Suprapubic skin (tissue), 4 donors: ENCODE measurements around the gene UBE2E2. TPM values are rescaled to one million over a fixed set of nuclear protein-coding genes. Genes with fewer than 3 reads are reported as not detected.

Experiments
- DNase-seq, 2 donors: peaks; one replicate each; pipeline ENCODE4 v3.0.0-alpha.2; 2019; ENCODE audit warnings: low spot score in 2 of 2
- H3K27ac ChIP-seq: fragments of 200-600 bp; sonication (generic); one replicate; pipeline ENCODE4 v1.5.1; 2019
- H3K27me3 ChIP-seq: fragments of 200-600 bp; sonication (generic); one replicate; pipeline ENCODE4 v1.5.1; 2019
- H3K36me3 ChIP-seq: fragments of 200-600 bp; sonication (generic); one replicate; pipeline ENCODE4 v1.5.1; 2019
- H3K4me1 ChIP-seq: fragments of 200-600 bp; sonication (generic); one replicate; pipeline ENCODE4 v1.5.1; 2019
- H3K4me3 ChIP-seq: fragments of 200-600 bp; sonication (generic); one replicate; pipeline ENCODE4 v1.5.1; 2019; ENCODE audit warnings: mild to moderate bottlenecking
- H3K9me3 ChIP-seq: fragments of 200-600 bp; sonication (generic); one replicate; pipeline ENCODE4 v1.5.1; 2019
- CTCF ChIP-seq, 2 donors: fragments of 200-600 bp in 1 of 2; fragments of 450-650 bp in 1 of 2; sonication (generic) in 1 of 2; IDR thresholded peaks; one replicate each; pipeline ENCODE4 v1.5.1; 2016 to 2019; ENCODE audit warnings: antibody characterized with exemption in 2 of 2, mild to moderate bottlenecking in 1 of 2, moderate library complexity in 1 of 2
- EP300 ChIP-seq: sonication (generic); formaldehyde crosslinking; IDR thresholded peaks from one replicate; pipeline ENCODE4 v1.6.1; 2017; ENCODE audit warnings: antibody characterized with exemption
- POLR2A ChIP-seq, 2 donors: fragments of 450-650 bp; IDR thresholded peaks; one replicate each; pipeline ENCODE4 v1.6.1; 2017; ENCODE audit warnings: antibody characterized with exemption in 2 of 2, mild to moderate bottlenecking in 2 of 2, moderate library complexity in 2 of 2
- POLR2AphosphoS5 ChIP-seq, 3 donors: sonication (generic); formaldehyde crosslinking; IDR thresholded peaks; one replicate each; pipeline ENCODE4 v1.6.1; 2017; ENCODE audit warnings: antibody characterized with exemption in 3 of 3
- WGBS: methylation state at CpG from one replicate; pipeline ENCODE4 v1.1.5; 2018; 5-methylcytosine and 5-hydroxymethylcytosine counted together
- total RNA-seq, 4 donors: library from RNA; depleted of rRNA; stranded (reverse); fragments of >200 nt; gene quantifications; one replicate each; pipeline ENCODE4 v1.1.0, GENCODE V29; 2016

UBE2E2 gene
- total RNA-seq, 4 donors from 2014 or later: 30.2 to 65.4 (median 34.8) TPM

GRCh38 chr3:23442598-23443383 lies 239.7 kb downstream of the UBE2E2 start:
- TF ChIP-seq EP300: no peak
- no peak for TF ChIP-seq CTCF (IDR thresholded peaks at IDR 0.05)
- TF ChIP-seq POLR2AphosphoS5 (IDR thresholded peaks at IDR 0.05): no peak
- TF ChIP-seq POLR2A (IDR thresholded peaks at IDR 0.05): no peak
- DNase-seq: no peak
- Histone ChIP-seq H3K9me3 (no peaks in the 10 kb centered on the region), H3K4me1 (no peaks in the 10 kb centered on the region), H3K27me3 (no peaks in the 10 kb centered on the region), H3K36me3 (no peaks in the 10 kb centered on the region), H3K27ac (no peak overlapping the region), H3K4me3 (no peak overlapping the region)
- WGBS: 62% methylated on average over 4 of the region's 4 CpGs

DNA sequence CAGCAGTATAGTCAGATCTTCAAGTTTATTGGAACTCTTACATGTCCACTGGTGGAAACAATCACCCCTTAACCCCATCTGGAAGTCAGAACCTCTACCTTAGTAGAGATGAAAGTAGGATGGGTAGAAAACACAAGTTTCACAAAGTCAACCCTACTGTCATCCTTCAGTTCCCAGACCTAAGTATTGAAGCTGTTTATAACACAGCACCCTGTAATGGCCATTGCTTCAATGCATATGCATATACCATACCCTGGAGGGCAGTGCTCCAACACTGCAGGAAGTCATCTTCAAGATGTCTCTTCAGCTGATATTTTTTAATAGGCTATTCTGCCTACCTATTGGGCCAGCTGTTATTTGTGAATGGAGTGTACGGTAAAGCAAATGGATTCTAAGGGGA lies 241.3 kb downstream of the UBE2E2 start:
- H3K36me3 ChIP-seq: no peaks in the 10 kb centered on the region
- H3K27me3 ChIP-seq: no peaks in the 10 kb centered on the region
- H3K4me3 ChIP-seq: no peak overlapping the region
- no peak for TF ChIP-seq POLR2A (IDR thresholded peaks at IDR 0.05)
- no peak for TF ChIP-seq POLR2AphosphoS5 (IDR thresholded peaks at IDR 0.05)
- no peak for TF ChIP-seq EP300
- TF ChIP-seq CTCF (IDR thresholded peaks at IDR 0.05): no peak
- H3K9me3 ChIP-seq: no peaks in the 10 kb centered on the region
- no peak overlapping the region for H3K27ac ChIP-seq
- DNase-seq: no peak
- no peaks in the 10 kb centered on the region for H3K4me1 ChIP-seq
- WGBS: 96% methylated on average over 1 of the region's 1 CpG

DNA sequence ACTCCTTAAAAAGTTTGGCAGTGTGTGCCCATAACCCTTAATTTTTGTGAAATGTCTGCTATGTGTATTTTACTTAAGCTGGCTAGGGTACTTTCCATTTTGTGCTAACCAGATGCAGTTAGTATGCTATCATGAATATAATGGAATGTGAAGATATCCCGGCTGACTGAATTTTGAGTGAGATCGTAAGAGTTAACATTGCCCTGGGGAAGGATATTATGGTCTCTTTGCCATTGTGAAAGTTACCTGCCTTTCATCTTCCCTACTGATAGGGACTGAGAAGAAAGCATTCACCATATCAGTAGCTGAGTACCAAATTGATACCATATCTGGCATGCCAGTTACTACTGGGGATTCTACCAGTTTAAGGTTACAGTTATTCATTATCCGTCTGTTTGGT lies 243.2 kb downstream of the UBE2E2 start:
- no peaks in the 10 kb centered on the region for H3K4me1 ChIP-seq
- WGBS: 93% methylated on average over 3 of the region's 3 CpGs
- no peak overlapping the region for H3K27ac ChIP-seq
- DNase-seq: no peak
- TF ChIP-seq POLR2AphosphoS5 (IDR thresholded peaks at IDR 0.05): no peak
- TF ChIP-seq EP300: no peak
- TF ChIP-seq POLR2A (IDR thresholded peaks at IDR 0.05): no peak
- TF ChIP-seq CTCF (IDR thresholded peaks at IDR 0.05): no peak
- H3K4me3 ChIP-seq: no peak overlapping the region
- no peaks in the 10 kb centered on the region for H3K9me3 ChIP-seq
- no peaks in the 10 kb centered on the region for H3K27me3 ChIP-seq
- no peaks in the 10 kb centered on the region for H3K36me3 ChIP-seq

DNA sequence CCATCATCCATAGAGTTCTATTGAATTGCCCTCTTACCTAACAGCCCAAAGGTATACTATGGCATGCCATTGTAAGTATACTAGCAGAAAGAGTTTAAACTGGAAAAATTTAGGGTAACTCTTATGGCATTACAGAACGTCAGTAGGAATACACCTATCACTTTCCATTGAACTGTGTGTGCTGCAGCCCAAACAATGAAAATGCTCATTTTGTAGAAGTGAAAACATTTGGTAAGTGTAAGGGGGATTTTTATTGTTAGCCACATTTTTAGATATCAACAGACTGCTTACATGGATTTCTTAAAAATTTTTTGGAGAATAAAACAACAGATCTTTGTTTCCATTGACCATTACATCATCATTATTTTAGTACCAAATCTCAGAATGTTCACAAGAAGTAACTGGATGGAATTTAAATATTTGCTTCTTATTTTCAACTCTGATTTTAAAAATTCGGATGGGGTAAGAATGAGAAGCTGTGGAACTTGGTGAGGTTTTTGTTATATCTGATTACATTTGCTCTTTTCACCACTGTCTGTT lies 245.9 kb downstream of the UBE2E2 start:
- no peak for DNase-seq
- Histone ChIP-seq H3K36me3 (no peaks in the 10 kb centered on the region), H3K27ac (no peak overlapping the region), H3K9me3 (no peaks in the 10 kb centered on the region), H3K4me1 (no peaks in the 10 kb centered on the region), H3K27me3 (no peaks in the 10 kb centered on the region), H3K4me3 (no peak overlapping the region)
- TF ChIP-seq CTCF (IDR thresholded peaks at IDR 0.05) (no peak), EP300 (no peak), POLR2A (IDR thresholded peaks at IDR 0.05) (no peak), POLR2AphosphoS5 (IDR thresholded peaks at IDR 0.05) (no peak)
- 75% methylated on average over 2 of the region's 2 CpGs for WGBS

GRCh38 chr3:23450051-23450450 lies 246.9 kb downstream of the UBE2E2 start:
- TF ChIP-seq POLR2A (IDR thresholded peaks at IDR 0.05) (no peak), POLR2AphosphoS5 (IDR thresholded peaks at IDR 0.05) (no peak), EP300 (no peak), CTCF (IDR thresholded peaks at IDR 0.05) (no peak)
- Histone ChIP-seq H3K9me3 (no peaks in the 10 kb centered on the region), H3K36me3 (no peaks in the 10 kb centered on the region), H3K4me3 (no peak overlapping the region), H3K4me1 (peaks cover 2% of the 10 kb centered on the region), H3K27me3 (no peaks in the 10 kb centered on the region), H3K27ac (no peak overlapping the region)
- no peak for DNase-seq
- WGBS: 73% methylated on average over 2 of the region's 2 CpGs
